Globus pallidus (tissue), 1 donor: ENCODE data around the gene VRK3.
"Not testable (repeated sequence)": the region's sequence is repeated elsewhere in the genome, so short reads cannot be mapped to it uniquely, and the experiment has no call there.

Source experiments
- DNase-seq: peaks from one replicate; pipeline ENCODE4 v3.0.0-alpha.2; 2015; ENCODE audit warnings: low spot score

VRK3 gene

DNA sequence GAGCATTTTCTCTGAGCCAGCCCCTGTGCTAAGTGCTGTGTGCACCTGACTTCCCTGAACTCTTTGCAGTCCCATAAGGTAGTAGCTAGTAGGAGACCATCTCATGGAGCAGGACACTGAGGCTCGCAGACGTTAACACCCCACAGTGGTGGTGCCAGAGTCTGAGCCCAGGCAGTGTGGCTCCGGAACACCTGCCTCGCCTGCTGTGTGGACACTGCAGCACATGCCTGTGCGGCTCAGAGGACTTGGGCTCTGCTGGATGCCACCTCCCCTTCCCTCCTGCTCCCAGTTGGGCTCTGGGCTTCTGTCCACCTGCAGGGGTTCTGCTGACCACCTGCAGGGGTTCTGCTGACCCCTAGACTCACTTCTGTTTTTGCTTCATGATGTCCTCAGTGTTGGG, 37.2 kb downstream of the VRK3 start:
- no peak for DNase-seq

DNA sequence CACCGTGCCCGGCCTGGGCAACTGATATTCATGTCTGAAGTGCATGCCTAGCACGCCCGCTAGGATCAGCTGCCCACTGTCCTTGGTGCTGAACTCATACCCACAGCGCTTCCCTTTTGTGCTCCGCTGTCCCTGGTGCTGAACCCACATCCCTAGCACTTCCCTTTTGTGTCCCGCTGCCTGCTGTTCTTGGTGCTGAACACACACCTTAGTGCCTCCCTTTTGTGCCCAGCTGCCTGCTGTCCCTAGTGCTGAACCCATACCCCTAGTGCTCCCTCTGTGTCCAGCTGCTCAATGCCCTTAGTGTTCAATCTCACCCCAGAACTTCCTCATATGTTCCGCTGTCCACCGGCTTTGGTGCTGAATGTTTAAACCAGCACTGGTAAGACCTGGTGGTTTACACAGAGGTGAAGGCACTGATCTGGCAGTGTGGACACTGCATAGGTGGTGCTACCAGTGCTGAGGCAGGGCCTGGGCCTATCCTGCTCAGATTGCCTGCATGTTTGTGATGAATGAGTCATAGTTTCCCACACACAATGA, 37.9 kb downstream of the VRK3 start:
- DNase-seq = peak; percentile 74

DNA sequence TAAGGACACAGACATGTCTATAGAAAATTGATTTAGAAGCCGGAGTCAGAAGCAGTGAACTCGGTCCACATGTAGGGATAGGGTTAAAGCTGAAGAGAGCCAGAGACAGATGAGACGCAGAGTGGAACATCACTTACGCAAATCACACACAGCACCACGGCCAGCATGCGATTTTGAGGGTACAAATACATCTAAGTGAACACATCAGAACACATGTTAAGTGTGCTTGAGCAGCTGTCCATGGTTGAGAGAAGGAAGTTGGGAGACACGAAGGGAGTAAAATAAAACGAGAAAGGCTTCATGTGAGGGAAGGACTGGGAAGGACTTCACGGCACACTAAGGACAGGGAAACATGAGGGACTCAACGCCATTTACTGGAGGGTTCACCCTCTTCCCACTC, 38.8 kb downstream of the VRK3 start:
- DNase-seq = no peak

DNA sequence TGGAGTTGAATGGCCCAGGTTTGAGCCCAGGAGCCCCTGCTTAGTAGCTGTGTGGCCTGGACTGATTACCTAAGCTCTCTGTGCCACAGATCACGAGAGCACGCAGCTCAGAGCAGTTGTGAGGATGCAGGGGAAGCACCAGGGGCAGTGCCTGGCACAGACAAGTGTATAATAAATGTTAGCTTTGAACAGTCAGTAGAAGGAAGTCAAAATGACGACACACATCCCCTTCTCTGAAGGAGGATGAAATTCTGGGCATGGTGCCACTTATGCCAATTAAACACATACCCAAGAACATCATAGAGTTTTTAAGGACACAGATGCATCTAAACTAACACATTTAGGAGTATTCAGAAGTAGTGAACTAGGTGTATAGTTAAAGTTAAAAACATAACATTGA, 39.3 kb downstream of the VRK3 start:
- DNase-seq = no peak

DNA sequence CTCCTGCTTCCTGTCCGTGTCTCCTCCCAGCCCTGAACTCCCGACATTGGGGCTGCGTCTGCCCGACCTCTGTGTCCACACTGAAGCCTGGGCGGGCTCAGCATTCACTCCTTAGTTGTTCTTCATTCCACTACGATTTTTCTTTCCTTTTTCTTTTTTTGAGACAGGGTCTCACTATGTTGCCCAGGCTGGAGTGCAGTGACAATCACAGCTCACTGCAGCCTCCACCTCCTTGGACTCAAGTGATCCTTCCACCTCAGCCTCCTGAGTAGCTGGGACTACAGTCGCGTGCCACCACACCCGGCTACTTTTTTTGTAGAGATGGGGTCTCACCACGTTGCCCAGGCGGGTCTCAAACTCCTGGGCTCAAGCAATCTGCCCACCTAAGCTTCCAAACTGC, 40.7 kb downstream of the VRK3 start:
- DNase-seq = no peak

DNA sequence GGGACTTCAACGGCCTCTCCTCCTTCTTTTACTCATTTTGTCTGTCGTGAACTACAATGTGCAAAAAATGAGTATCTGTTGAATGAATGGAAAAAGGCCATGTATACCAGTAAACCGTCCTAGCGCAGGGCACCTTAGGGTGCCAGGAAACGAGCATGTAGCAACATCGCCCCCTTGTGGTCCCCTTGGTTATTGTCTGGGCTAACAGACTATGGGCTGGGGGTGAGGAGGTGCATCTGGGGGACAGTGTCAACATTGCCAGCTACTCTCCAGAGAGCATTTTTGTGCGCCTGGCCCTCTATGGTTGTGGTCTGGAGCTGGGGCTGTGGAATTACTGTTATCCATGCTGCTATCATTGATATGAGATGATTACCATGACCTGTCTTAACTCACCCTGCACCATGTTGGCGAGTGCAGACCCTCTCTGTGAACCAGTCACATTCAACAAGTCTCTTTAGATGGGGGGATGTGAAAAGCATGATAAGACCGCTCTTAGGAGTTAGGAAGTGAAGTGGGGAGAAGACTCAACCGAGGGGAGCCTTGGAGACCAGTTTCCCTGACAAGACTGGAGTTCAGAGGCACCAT, 41.4 kb downstream of the VRK3 start:
- peak; percentile 30 for DNase-seq

DNA sequence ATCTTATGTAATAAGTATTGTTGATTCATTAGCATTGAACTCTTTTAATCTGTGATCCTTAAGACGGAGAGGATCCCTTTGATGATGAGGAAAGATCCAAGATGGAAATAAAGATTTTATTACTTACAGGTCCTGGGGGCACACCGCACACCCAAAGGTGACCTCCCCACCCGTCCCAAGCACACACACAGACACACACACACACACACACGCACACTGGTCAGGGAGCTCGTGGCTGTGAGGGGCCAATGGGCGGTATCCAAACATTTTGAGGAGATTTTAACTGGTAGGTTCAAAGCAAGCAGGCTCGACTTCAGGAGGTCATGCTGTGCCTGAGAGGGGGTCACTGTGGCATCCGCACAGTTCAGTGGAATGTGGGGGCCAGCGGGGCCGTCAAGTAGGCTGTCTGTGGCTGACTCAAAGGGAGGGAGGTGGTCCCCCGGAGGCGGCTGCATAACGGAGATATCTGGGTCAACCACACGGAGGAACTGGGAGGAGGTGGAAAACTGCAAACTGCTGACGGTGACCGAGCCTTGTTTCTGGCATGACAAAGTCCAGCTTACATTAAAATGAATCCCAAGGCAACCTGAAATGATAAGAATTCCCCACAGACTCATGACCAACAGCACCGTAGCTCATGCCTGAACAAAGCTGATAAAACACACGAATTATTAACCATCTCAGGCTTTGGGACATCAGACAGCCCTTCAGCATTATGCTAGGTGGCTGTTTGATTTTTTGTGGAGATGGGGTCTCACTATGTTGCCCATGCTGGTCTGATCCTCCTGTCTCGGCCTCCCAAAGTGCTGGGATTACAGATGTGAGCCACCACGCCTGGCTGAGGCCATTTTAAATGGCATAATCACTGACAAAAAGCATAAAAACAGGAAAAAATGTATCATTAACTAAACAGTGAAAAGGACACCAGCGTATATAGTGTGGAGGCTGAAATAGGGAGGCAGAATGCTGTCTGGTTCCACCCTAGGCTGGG, 43.3 kb downstream of the VRK3 start:
- no peak for DNase-seq

DNA sequence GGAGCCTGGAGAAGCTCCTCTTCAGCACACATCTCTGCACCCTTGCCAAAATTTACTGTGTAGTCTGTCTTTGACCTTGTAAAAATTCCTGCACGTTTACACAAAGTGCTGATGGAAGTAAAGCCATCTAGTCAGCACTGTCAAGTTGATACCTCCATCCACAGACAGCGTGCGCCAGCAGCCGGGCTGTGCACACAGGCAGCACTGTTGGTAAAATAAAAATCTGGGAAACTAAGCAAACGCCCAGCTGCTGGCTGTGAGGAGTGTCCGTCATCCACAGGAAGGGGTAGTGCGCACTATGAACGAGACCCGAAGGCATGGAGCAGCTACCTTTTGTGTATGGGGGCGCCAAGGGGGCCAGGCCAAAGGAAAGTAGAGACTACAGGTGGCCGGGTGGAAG, 46.8 kb downstream of the VRK3 start:
- DNase-seq = no peak

DNA sequence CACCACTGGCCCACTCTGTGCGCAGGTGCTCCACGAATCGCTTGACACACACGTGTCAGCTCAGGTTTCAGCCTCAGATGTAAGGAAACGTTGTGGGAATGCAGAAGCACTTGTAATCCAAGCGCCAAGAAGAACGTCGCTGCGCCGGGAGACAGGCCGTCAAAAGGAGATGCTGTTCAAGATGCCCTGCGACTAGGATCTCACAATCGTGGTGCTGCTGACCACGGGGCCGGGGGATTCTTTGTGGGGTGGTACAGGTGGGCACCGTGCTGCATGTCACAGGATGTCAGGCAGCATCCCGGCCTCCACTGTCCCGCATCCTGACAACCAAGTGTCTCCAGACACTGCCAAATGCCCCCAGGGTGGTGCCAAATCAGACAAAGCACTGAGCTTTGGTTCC, 47.3 kb downstream of the VRK3 start:
- DNase-seq = no peak

DNA sequence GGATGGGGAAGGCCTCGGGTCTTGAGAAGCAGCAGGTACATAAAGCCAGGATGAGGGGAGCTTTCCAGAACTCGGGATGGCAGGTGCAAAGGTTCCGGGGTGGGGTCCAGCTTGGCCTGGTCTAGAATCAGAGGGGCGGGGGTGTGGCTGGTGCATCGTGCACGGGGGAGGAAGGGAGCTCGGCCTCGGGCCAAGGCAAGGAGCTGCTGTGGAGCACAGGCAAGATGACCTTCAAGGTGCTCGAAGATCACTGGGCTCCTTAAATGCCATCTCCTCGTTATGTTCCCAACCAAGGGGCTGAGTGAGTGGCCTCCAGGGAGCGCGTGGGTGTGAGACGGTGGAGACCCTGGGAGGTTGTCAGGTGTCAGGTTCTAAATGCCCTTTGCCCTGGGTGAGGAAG, 48.1 kb downstream of the VRK3 start:
- no peak for DNase-seq

DNA sequence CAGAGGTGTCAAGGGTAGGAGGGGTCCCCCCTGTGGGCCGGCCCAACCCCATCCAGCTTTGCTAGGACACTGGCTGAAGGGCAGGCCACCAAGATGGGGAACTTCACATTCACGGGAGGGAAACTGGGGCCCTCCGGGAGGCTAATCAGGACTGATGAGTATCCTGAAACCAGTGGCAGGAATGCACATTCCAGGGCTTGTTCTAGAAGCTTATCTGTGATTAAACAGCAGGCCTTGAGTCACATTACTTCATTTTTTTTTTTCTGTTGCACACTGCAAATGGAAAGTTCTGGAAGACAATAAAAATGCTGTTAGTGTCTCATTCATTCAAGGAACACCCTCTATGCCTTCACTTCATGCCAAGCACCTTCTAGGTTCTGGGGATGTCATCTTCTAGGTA, 48.7 kb downstream of the VRK3 start:
- no peak for DNase-seq

DNA sequence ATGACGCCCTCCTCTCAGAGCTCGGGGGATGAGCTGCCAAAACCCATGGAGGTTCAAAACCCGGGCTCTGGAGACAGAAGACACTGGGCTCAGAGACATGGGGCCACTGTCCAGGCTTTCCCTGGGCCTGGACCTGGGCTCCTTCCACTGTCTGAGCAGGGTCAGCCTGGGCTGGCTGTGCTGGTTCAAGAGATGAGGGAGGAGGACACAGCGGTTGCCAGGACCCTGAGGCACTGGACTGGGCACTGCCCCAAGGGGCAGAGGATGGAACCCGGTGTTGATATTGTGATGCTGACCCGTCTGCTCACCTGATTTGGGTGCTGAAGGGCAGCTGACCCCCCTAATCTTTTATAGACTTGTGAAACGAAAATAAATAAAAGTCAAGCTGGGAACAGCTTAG, 50.1 kb downstream of the VRK3 start:
- no peak for DNase-seq

DNA sequence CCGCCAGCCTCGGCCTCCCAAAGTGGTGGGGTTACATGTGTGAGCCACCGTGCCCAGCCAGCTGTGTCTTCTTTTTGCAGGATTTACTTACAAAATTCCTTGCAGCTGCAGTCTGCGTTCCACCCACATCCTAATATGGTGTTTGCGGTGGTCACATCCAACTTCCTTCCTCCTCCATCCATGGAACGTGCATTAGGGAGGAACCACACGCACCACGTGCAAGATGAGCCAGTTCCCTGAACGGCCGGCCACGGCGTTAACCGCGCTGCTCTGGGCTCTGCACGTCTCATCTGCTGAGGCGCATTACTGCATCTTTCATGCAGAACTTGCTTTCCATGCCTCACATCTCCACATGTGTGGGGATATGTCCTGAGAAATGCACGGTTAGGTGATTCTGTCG, 51.2 kb downstream of the VRK3 start:
- no peak for DNase-seq

DNA sequence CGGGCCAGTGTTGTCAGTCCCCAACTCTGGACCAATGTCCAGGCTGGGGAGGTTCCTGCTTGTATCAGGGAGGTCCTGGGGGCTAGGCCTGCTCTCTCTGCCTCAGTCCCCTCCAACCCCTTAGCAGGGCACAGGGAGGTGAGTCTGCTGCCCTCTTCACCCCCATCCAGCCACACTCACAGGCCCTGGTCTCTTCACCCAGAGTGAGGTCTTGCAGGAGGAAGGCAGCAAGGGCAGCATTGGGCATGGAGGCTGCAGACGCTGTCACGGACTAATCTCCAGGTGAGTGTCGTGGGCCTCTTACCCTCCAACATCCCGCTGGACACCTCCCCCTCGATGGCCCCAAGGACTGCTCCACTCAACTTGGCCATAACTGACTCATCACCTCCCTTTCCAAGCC, 52.3 kb downstream of the VRK3 start:
- no peak for DNase-seq

DNA sequence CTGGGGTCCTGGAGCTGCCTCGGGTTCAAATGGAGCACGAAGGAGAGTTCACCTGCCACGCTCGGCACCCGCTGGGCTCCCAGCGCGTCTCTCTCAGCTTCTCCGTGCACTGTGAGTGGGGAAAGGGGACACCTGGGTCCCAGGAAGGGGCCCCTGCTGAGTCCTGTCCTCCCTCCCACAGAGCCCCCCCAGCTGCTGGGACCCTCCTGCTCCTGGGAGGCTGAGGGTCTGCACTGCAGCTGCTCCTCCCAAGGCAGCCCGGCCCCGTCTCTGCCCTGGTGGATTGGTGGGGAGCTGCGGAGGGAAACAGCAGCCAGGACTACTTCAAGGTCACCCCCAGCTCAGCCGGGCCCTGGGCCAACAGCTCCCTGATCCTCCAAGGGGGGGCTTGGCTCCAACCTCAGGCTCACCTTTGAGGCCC, 53.2 kb downstream of the VRK3 start:
- DNase-seq = no peak

DNA sequence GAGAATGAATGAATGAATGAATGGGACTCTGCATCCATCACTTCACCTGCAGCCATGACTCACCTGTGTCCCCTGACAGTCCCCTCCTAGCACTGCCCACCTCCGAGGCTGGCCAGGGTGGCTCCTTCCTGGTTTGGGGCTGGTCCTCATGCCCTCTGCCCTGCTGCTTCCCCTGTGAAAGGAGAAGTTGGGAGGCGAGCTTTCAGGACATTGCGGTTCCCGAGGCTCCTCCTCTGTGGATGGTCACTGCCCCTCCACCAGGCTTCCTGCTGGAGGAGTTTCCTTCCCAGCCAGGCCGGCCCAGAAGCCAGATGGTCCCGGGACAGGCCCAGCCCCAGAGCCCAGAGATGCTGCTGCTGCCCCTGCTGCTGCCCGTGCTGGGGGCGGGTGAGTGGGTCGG, 55.8 kb downstream of the VRK3 start:
- peak; percentile 29 for DNase-seq

DNA sequence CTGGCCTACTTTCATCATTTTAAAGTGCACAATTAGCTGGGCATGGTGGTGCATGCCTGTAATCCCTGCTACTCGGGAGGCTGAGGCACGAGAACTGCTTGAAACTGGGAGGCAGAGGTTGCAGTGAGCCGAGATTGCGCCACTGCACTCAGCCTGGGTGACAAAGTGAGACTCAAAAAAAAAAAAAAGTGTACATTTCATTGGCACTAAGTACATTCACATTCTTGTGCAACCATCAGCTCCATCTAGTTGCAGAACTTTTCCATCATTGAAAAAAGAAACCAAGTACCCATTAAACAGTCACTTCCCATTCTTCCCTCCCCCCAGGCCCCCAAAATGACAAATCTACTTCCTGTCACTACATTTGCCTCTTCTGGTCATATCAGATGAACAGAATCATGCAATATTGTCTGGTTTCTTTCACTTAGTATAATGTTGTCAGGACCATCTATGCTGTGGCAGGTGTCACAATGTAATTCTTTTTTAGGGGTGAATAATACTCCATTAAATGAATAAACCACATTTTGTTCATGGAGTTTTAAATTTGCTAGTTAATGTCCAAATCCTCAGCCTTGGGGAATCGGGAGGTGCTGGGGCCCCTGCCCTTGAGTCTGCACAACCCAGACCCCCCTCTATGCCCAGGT, 56.8 kb downstream of the VRK3 start:
- DNase-seq = no peak

DNA sequence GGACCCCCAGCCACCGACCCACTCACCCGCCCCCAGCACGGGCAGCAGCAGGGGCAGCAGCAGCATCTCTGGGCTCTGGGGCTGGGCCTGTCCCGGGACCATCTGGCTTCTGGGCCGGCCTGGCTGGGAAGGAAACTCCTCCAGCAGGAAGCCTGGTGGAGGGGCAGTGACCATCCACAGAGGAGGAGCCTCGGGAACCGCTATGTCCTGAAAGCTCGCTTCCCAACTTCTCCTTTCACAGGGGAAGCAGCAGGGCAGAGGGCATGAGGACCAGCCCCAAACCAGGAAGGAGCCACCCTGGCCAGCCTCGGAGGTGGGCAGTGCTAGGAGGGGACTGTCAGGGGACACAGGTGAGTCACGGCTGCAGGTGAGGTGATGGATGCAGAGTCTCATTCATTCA, 64.2 kb downstream of the VRK3 start, which contains the start of gene SIGLEC11:
Gene SIGLEC11 (minus strand): TSS at position 193 of the 400 bp plus-strand sequence. CDS start 91 bp downstream, at position 102.
- not testable (repeated sequence) for DNase-seq

DNA sequence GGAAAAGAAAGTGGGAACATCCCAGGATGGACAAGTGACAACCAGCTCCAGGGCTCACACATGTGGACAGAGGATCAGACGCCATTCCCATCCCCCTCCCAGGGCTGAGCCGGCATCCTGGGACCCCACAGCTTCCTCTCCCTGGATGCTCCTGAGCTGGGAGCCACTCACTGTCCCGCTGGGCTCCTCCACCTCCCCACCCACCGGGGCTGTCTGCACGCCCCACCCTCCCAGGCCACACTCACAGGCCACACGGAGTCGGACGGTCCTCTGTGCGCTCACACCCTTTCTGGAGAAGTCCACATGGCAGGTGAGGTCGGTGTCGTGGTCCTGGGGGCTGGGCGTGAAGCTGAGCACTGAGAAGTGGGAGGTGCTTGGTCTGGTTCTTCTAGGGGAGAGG, 65.3 kb downstream of the VRK3 start:
- not testable (repeated sequence) for DNase-seq

DNA sequence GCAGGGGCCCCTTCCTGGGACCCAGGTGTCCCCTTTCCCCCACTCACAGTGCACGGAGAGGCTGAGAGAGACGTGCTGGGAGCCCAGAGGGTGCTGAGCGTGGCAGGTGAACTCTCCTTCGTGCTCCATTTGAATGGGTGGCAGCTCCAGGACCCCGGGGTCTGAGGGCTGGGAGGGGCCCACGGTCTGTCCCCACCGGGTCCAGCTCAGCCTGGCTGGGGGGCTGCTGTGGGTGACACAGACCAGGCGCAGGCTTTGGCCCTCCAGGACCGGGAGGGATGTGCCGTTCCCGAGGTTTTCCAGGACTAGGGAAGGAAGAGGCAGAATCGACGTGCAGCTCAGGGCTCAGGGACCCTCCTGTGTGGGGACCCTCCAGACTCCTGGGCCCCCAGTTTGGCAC, 66.6 kb downstream of the VRK3 start:
- not testable (repeated sequence) for DNase-seq

DNA sequence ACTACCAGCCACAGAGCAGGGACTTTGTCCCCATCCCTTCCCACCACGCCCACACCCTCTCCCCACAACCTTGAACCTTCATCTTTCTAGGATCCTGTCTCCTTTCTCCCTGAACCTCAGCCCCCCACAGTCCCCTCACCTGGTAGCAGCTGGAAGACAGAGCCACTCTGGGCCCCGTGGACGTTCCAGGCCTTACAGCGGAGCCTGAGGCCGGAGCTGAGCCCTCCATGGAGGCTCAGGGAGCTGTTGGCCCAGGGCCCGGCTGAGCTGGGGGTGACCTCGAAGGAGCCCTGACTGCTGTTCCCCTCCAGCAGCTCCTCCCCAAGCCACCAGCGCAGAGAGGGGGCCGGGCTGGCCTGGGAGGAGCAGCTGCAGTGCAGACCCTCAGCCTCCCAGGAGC, 67.0 kb downstream of the VRK3 start:
- not testable (repeated sequence) for DNase-seq

DNA sequence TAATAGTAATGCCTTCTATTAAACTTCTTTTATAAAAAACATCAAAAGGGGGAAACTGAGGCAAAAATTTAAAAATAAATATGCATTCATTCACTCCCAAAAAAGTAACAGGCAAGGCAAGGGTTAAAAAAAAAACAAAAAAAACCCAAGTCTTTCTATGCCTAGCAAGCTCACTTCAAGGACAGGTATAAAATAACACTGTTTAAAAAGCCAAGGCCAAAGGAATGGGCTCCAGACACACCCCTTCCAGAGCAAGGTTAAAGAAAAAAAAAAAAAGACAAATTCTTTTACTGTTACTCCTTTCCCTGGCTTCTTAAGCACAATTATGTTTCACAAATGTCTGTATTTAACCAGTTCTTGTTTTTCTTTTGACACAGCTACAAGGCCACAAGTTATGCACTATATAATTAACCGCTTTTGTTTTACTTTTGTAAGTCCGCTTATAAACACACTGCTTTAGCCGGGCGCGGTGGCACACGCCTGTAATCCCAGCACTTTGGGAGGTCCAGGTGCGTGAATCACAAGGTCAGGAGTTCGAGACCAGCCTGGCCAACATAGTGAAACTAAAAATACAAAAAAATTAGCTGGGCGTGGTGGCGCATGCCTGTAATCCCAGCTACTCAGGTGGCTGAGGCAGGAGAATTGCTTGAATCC, 67.8 kb downstream of the VRK3 start:
- DNase-seq = no peak
